ENCODE results near the gene CARMIL1.
"Not testable (repeated sequence)": the region's sequence is repeated elsewhere in the genome, so short reads cannot be mapped to it uniquely, and the experiment has no call there.

The CARMIL1 gene

GRCh38 chr6:25286891-25287290, 7.7 kb downstream of the CARMIL1 start:
- no peak overlapping the region for H3K27ac Mint-ChIP-seq
- DNase-seq = no peak
- H3K27me3 Mint-ChIP-seq = no peaks in the 10 kb centered on the region
- CTCF ChIA-PET = interaction anchor here (1.0 to 1.3 kb wide), 2 partner anchors 8 to 204 kb away, joined by 3 to 6 read pairs; partner anchors contain the start of gene CARMIL1
- no peaks in the 10 kb centered on the region for H3K36me3 Mint-ChIP-seq
- H3K4me3 Mint-ChIP-seq = no peak overlapping the region
- H3K4me1 Mint-ChIP-seq = no peaks in the 10 kb centered on the region
- H3K9me3 Mint-ChIP-seq = no peaks in the 10 kb centered on the region

GRCh38 chr6:25287941-25288340, 8.8 kb downstream of the CARMIL1 start:
- Mint-ChIP-seq H3K27ac (no peak overlapping the region), H3K9me3 (no peaks in the 10 kb centered on the region), H3K36me3 (no peaks in the 10 kb centered on the region), H3K4me1 (no peaks in the 10 kb centered on the region), H3K27me3 (no peaks in the 10 kb centered on the region), H3K4me3 (no peak overlapping the region)
- CTCF ChIA-PET = interaction anchor here (0.9 to 1.3 kb wide), 3 partner anchors 9 to 31 kb away, joined by 3 to 6 read pairs (median 3); partner anchors contain the start of gene CARMIL1
- DNase-seq = no peak

- no peak overlapping the region for H3K27ac Mint-ChIP-seq
- H3K27me3 Mint-ChIP-seq = no peaks in the 10 kb centered on the region
- H3K9me3 Mint-ChIP-seq = no peaks in the 10 kb centered on the region
- H3K36me3 Mint-ChIP-seq = no peaks in the 10 kb centered on the region
- DNase-seq = no peak
- H3K4me1 Mint-ChIP-seq = no peaks in the 10 kb centered on the region
- H3K4me3 Mint-ChIP-seq = no peak overlapping the region
- CTCF ChIA-PET = no interaction called here
Measured at GRCh38 chr6:25288518-25288917, 9.3 kb downstream of the CARMIL1 start.

GRCh38 chr6:25290306-25291060, 11.3 kb downstream of the CARMIL1 start:
- H3K4me3 Mint-ChIP-seq = no peak overlapping the region
- no peak for DNase-seq
- no peaks in the 10 kb centered on the region for H3K27me3 Mint-ChIP-seq
- no peak overlapping the region for H3K27ac Mint-ChIP-seq
- CTCF ChIA-PET = no interaction called here
- H3K9me3 Mint-ChIP-seq = no peaks in the 10 kb centered on the region
- H3K4me1 Mint-ChIP-seq = no peaks in the 10 kb centered on the region
- no peaks in the 10 kb centered on the region for H3K36me3 Mint-ChIP-seq

GRCh38 chr6:25292384-25292783, 13.2 kb downstream of the CARMIL1 start:
- DNase-seq = no peak
- CTCF ChIA-PET = no interaction called here
- Mint-ChIP-seq H3K9me3 (no peaks in the 10 kb centered on the region), H3K4me3 (no peak overlapping the region), H3K27me3 (no peaks in the 10 kb centered on the region), H3K4me1 (no peaks in the 10 kb centered on the region), H3K27ac (no peak overlapping the region), H3K36me3 (no peaks in the 10 kb centered on the region)

GRCh38 chr6:25295651-25296050, 16.5 kb downstream of the CARMIL1 start:
- DNase-seq = no peak
- Mint-ChIP-seq H3K27ac (no peak overlapping the region), H3K27me3 (no peaks in the 10 kb centered on the region)

GRCh38 chr6:25296217-25296905, 17.2 kb downstream of the CARMIL1 start:
- no peak for DNase-seq
- Mint-ChIP-seq H3K9me3 (no peaks in the 10 kb centered on the region), H3K4me3 (no peak overlapping the region), H3K27ac (no peak overlapping the region), H3K4me1 (no peaks in the 10 kb centered on the region), H3K27me3 (no peaks in the 10 kb centered on the region), H3K36me3 (no peaks in the 10 kb centered on the region)
- CTCF ChIA-PET = interaction anchor here (0.6 to 2.3 kb wide), 2 partner anchors 17 to 176 kb away, joined by 3 to 6 read pairs; partner anchors contain the start of gene CARMIL1

More at GRCh38 chr6:25295651-25296050, 16.5 kb downstream of the CARMIL1 start:
- Mint-ChIP-seq H3K36me3 (no peaks in the 10 kb centered on the region), H3K4me3 (no peak overlapping the region), H3K4me1 (no peaks in the 10 kb centered on the region), H3K9me3 (no peaks in the 10 kb centered on the region)
- CTCF ChIA-PET = interaction anchor here (0.6 to 2.3 kb wide), 3 partner anchors 16 to 177 kb away, joined by 3 to 6 read pairs (median 3); partner anchors contain the start of gene CARMIL1

GRCh38 chr6:25297039-25297441, 17.9 kb downstream of the CARMIL1 start:
- Mint-ChIP-seq H3K4me3 (no peak overlapping the region), H3K4me1 (no peaks in the 10 kb centered on the region), H3K36me3 (no peaks in the 10 kb centered on the region), H3K9me3 (no peaks in the 10 kb centered on the region), H3K27ac (no peak overlapping the region), H3K27me3 (no peaks in the 10 kb centered on the region)
- CTCF ChIA-PET = interaction anchor here (2.3 kb wide), 1 partner anchor 18 kb away, joined by 6 read pairs; the partner anchor contains the start of gene CARMIL1
- no peak for DNase-seq

GRCh38 chr6:25297823-25298522, 18.8 kb downstream of the CARMIL1 start:
- H3K36me3 Mint-ChIP-seq = no peaks in the 10 kb centered on the region
- no peaks in the 10 kb centered on the region for H3K4me1 Mint-ChIP-seq
- no peak overlapping the region for H3K4me3 Mint-ChIP-seq
- no peak overlapping the region for H3K27ac Mint-ChIP-seq
- H3K27me3 Mint-ChIP-seq = no peaks in the 10 kb centered on the region
- H3K9me3 Mint-ChIP-seq = no peaks in the 10 kb centered on the region
- no peak for DNase-seq
- CTCF ChIA-PET = no interaction called here

- H3K36me3 Mint-ChIP-seq, H3K9me3 Mint-ChIP-seq, H3K4me3 Mint-ChIP-seq, CTCF ChIA-PET, H3K4me1 Mint-ChIP-seq, DNase-seq, H3K27ac Mint-ChIP-seq, H3K27me3 Mint-ChIP-seq: not testable (repeated sequence)
Measured at GRCh38 chr6:25298523-25298865, 19.3 kb downstream of the CARMIL1 start.

- H3K9me3 Mint-ChIP-seq = no peaks in the 10 kb centered on the region
- no peak overlapping the region for H3K4me3 Mint-ChIP-seq
- no peaks in the 10 kb centered on the region for H3K36me3 Mint-ChIP-seq
- H3K27me3 Mint-ChIP-seq = no peaks in the 10 kb centered on the region
- H3K4me1 Mint-ChIP-seq = peaks cover under 1% of the 10 kb centered on the region
- DNase-seq = no peak
- CTCF ChIA-PET = no interaction called here
- H3K27ac Mint-ChIP-seq = no peak overlapping the region
Measured at GRCh38 chr6:25301362-25301761, 22.2 kb downstream of the CARMIL1 start.

- Mint-ChIP-seq H3K9me3 (no peaks in the 10 kb centered on the region), H3K27ac (no peak overlapping the region), H3K4me3 (no peak overlapping the region), H3K36me3 (no peaks in the 10 kb centered on the region), H3K4me1 (peaks cover 3% of the 10 kb centered on the region), H3K27me3 (no peaks in the 10 kb centered on the region)
- CTCF ChIA-PET = no interaction called here
- no peak for DNase-seq
Measured at GRCh38 chr6:25302151-25302550, 23.0 kb downstream of the CARMIL1 start.

- Mint-ChIP-seq H3K4me3 (no peak overlapping the region), H3K27me3 (no peaks in the 10 kb centered on the region), H3K36me3 (no peaks in the 10 kb centered on the region), H3K4me1 (peaks cover 3% of the 10 kb centered on the region), H3K27ac (no peak overlapping the region), H3K9me3 (no peaks in the 10 kb centered on the region)
- DNase-seq = no peak
- CTCF ChIA-PET = no interaction called here
Measured at GRCh38 chr6:25302677-25303128, 23.5 kb downstream of the CARMIL1 start.

- H3K27ac Mint-ChIP-seq = no peak overlapping the region
- H3K9me3 Mint-ChIP-seq = no peaks in the 10 kb centered on the region
- no peaks in the 10 kb centered on the region for H3K36me3 Mint-ChIP-seq
- peaks cover 3% of the 10 kb centered on the region for H3K4me1 Mint-ChIP-seq
- DNase-seq = no peak
- H3K27me3 Mint-ChIP-seq = no peaks in the 10 kb centered on the region
- CTCF ChIA-PET = no interaction called here
- no peak overlapping the region for H3K4me3 Mint-ChIP-seq
Measured at GRCh38 chr6:25303254-25303653, 24.1 kb downstream of the CARMIL1 start.

All from activated naive CD4-positive, alpha-beta T cell treated with anti-CD3 and anti-CD28 coated beads, Interleukin-2, amount 10 ng/mL, durations not matched to agents 7 days and 5 days (primary cell).